ENCODE results near the gene MEN1. TPM values are rescaled to one million over a fixed set of nuclear protein-coding genes. Genes with fewer than 3 reads are reported as not detected.

MEN1 gene
- total and polyA plus RNA-seq, 8 donors: 26.9 to 46.5 (median 37.0) TPM

DNA sequence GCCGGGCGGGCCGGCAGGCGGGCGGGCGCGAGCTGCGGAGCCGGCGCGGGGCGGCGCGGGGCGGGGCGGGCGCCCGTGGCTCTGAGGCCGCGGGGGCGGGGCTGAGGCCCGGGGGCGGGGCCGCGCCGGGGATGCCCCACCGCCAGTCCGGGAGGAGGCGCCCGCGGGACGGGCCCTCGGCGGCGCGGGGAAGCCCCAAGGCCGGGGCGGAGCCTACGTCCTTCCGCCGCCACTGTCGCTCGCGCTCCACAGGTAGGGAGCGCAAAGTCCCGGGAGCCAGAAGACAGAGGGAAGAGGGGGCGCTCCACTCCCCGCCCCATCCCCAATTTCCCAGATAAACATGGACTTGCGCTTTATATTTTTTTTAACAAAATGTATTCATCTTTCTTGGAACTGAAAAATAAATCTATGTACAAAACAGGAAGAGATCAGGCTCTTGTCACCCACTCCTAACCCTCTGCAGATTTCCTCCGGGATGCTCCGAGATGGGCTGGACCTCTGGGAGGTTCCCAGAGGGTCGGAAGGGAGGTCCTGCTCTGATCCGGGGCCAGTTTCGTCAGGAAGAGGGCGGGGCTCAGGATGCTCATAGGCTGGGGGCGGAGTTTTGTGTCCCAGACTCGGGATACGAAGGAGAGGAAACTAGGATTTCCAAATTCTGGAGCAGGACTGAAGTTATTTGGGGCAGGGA, 7.0 kb downstream of the MEN1 start, which contains the start of gene MAP4K2:
TSS of gene MAP4K2 (minus strand) at position 57 of the 688 bp plus-strand sequence. CDS start 65 bp downstream, outside the sequence.
- H3K9me3 ChIP-seq: no peaks in the 10 kb centered on the region
- peak; percentile 83 to 98 (median 89) for DNase-seq
- H3K4me1 ChIP-seq: peaks cover 8 to 42% of the 10 kb centered on the region in 2 donors
- TF ChIP-seq, protein P1, sequence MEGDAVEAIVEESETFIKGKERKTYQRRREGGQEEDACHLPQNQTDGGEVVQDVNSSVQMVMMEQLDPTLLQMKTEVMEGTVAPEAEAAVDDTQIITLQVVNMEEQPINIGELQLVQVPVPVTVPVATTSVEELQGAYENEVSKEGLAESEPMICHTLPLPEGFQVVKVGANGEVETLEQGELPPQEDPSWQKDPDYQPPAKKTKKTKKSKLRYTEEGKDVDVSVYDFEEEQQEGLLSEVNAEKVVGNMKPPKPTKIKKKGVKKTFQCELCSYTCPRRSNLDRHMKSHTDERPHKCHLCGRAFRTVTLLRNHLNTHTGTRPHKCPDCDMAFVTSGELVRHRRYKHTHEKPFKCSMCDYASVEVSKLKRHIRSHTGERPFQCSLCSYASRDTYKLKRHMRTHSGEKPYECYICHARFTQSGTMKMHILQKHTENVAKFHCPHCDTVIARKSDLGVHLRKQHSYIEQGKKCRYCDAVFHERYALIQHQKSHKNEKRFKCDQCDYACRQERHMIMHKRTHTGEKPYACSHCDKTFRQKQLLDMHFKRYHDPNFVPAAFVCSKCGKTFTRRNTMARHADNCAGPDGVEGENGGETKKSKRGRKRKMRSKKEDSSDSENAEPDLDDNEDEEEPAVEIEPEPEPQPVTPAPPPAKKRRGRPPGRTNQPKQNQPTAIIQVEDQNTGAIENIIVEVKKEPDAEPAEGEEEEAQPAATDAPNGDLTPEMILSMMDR (IDR thresholded peaks at IDR 0.05): no peak
- H3K36me3 ChIP-seq: peaks cover 0 to 46% of the 10 kb centered on the region in 2 donors
- intact Hi-C loops (cut with DNase I): no loop called here
- peak within 1 kb of the TSS; percentile 51 to 65 for H3K4me3 ChIP-seq
- no peaks in the 10 kb centered on the region for H3K27me3 ChIP-seq
- ATAC-seq: peak; percentile 95
- H3K27ac ChIP-seq: peak within 1 kb of the TSS; percentile 80 to 83

DNA sequence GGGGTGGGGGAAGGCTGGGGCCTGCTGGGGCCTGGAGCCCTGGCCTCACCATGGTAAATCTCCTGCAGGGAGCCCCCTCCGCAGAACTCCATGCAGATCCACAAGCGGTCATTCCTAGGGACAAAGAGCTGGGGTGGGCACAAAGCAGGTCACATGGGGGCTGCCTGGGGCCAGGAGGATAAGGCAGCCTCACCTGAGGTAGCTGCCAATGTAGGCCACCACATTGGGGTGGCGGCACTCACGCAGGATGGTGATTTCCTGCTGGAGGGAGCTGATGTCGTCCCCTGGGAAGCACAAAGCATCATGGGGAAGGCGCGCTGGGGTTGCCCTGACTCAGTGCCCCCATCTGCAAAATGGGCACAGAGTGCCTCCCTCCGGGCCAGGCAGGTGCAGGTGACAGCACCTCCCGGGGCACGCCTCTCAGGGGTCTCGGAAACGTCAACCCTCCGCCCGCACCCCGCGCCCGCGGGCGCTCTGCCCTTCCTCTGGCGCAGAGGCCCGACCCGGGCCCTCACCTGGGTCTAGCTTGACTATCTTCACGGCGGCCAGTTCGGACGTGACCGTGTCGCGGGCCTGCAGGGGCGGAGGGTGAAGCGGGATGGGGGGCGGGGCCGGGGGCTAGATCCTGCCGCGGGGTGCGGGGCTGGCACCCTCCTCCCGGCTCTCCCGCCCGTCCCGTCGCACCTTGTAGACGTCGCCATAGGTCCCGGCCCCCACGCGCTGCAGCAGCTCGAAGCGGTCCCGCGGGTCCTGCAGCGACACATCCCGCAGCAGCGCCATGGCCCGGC, 7.8 kb downstream of the MEN1 start:
- DNase-seq: peak in 1 of 4 donors; percentile 58
- Histone ChIP-seq H3K4me3 (peak overlapping the region; percentile 50 to 65), H3K36me3 (peaks cover 0 to 46% of the 10 kb centered on the region in 2 donors), H3K27ac (peak overlapping the region; percentile 70 to 80), H3K9me3 (no peaks in the 10 kb centered on the region), H3K27me3 (no peaks in the 10 kb centered on the region), H3K4me1 (peaks cover 8 to 42% of the 10 kb centered on the region in 2 donors)
- TF ChIP-seq, protein P1 (IDR thresholded peaks at IDR 0.05): no peak
- intact Hi-C loops (cut with DNase I): no loop called here
- no peak for ATAC-seq

DNA sequence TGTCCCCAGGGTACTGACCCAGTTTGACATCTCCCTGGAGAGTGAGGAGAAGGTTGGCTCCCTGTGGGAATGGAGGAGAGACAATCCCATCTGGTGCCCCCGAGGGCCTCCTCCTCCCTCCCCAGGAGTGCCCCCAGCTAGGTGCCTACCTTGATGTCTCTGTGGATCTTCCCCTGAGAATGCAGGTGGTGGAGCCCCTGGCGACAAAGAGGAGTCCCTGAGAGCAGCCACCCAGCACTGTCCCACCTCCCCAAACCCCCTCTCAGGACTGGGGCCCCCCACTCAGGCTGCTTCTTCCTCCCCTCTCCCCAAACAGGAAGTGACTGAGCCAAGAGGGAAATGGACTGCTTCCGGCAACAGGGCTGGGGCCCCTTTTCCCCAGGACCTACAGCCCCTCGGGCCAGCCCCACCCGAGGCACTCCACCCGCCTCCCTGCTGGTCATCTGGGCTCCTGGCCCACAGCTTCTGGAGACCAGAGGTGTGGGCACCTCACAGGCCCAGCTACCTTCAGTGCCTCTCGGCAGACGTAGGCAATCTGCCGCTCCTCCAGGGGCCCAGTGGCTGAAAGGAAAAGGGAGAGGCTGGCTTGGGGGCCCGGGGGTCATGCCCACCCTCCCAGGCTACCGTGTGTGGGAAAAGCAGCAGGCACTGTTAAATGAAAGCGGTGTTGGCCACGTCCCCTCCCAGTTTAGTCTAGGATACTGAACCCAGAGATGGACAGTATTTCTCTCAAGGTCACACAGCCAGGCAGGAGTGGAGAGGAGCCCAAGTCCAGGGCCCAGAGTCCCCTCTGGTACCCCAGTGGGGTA, 8.6 kb downstream of the MEN1 start:
- TF ChIP-seq, protein P1 (IDR thresholded peaks at IDR 0.05): no peak
- Histone ChIP-seq H3K36me3 (peaks cover 0 to 46% of the 10 kb centered on the region in 2 donors), H3K27ac (peak overlapping the region; percentile 70 to 80), H3K27me3 (no peaks in the 10 kb centered on the region), H3K9me3 (no peaks in the 10 kb centered on the region), H3K4me3 (peak overlapping the region; percentile 50 to 65), H3K4me1 (peaks cover 8 to 47% of the 10 kb centered on the region in 2 donors)
- peak in 1 of 4 donors; percentile 26 for DNase-seq
- ATAC-seq: no peak
- intact Hi-C loops (cut with DNase I): no loop called here

DNA sequence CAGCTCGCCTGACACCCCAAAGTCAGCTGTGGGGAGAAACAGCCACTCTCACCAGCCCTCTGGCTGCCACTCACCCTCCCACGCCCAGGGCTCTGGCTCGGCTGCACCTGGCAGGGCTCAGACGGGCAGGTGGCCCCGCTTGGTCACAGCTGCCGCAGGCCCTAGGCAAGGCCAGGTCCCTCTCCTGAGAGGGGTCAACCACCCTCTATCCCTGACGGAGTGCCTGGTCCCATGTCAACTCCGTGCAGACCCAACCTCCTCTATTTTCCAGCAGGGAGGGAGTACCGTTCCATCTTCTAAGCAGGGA, 9.2 kb downstream of the MEN1 start:
- H3K36me3 ChIP-seq: peaks cover 0 to 46% of the 10 kb centered on the region in 2 donors
- peak overlapping the region; percentile 56 to 80 for H3K27ac ChIP-seq
- H3K4me3 ChIP-seq: peak overlapping the region in 1 of 2 donors; percentile 65
- intact Hi-C loops (cut with DNase I): no loop called here
- DNase-seq (peak in 1 of 4 donors; percentile 79), ATAC-seq (no peak)
- TF ChIP-seq, protein P1 (IDR thresholded peaks at IDR 0.05): no peak
- H3K9me3 ChIP-seq: no peaks in the 10 kb centered on the region
- peaks cover 8 to 49% of the 10 kb centered on the region in 2 donors for H3K4me1 ChIP-seq
- H3K27me3 ChIP-seq: no peaks in the 10 kb centered on the region
